GM18951 (cell line): Measurements from ENCODE around the gene KRT7.

ENCODE experiments used
- POLR2A ChIP-seq: IDR thresholded peaks from 4 replicates; pipeline ENCODE4 v1.6.1; 2011; ENCODE audit warnings: mild to moderate bottlenecking; ENCODE audit not compliant: insufficient read length, insufficient read depth; ENCODE audit errors: extremely low read depth
- in situ Hi-C: fragments of 300-500 bp; cut with MboI; formaldehyde crosslinking; loops from one replicate; pipeline ENCODE4 v1.12.0; 2022; ENCODE audit warnings: low sequenced_read_pairs, mixed read lengths, inconsistent platforms; ENCODE audit not compliant: unreplicated experiment

Gene KRT7

DNA sequence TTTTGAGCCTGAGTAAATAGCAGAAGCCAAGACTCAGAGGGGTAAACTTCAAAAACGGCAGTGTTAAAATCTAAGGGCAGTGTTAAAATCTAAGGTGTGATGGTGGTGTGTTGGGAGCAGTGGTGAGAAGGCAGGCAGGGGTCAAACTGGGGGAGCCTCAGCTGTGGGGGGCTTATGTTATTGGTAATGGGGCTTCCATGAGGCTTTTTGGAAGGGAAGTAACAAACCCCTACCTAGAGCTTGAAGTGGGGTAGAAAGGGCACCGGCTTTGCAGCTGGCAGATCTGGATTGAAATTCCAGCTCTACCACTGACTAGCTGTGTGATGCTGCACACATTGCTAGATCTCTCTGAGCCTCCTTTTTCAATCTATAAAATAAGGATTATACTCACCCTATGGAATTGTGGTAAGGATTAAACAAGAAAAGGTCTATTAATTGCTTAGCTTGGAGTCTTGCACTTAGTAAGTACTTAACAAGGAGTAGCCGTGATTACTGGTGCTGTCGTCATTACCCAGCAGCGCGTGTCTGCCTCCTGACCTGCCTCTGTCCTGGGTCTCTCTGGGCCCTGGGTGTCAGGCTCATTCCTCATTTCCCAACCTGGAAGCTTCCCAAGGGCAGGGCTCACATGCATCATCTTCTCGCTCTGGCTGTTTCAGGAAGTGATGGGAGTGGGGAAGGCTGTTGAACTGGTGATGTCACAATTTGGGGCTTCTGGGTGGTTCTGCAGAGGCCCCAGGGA is 22.7 kb upstream of the KRT7 start:
- in situ Hi-C loops = no loop called here
- no peak for TF ChIP-seq POLR2A

DNA sequence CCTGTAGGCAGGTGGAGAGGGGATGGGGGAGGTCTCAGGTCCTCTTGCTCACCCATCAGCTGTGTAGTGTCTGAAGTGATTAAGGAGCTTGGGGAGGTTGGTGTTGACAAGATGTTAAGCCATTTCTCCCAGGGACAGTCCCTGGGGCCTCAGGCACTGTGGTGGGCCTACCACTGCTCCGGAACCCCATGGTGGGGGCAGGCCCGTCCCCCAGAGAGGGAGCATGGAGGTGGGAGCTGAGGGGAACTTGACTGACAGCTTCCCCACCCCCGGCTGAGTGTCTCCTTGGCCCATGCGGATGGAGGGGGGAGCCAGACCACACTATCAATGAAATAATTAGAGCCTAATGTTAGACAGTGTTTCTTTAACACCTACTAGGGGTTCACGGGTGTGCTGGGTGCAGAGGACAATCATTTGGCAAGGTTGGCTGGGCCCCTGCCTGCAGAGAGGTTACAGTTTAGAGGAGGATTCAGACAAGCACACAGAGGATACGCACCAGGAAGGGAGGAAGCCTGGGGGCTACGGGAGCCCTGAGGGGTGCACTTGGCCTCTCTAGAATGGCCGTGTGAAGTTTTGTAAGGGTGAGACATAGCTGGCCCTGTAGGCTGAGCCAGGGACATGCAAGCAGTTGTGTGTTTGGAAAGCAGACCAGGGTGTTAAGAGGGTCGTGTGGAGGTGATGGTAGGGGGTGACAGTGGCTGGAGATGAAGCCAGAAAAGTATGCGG is 22.0 kb upstream of the KRT7 start:
- in situ Hi-C loops = no loop called here
- TF ChIP-seq POLR2A = no peak

DNA sequence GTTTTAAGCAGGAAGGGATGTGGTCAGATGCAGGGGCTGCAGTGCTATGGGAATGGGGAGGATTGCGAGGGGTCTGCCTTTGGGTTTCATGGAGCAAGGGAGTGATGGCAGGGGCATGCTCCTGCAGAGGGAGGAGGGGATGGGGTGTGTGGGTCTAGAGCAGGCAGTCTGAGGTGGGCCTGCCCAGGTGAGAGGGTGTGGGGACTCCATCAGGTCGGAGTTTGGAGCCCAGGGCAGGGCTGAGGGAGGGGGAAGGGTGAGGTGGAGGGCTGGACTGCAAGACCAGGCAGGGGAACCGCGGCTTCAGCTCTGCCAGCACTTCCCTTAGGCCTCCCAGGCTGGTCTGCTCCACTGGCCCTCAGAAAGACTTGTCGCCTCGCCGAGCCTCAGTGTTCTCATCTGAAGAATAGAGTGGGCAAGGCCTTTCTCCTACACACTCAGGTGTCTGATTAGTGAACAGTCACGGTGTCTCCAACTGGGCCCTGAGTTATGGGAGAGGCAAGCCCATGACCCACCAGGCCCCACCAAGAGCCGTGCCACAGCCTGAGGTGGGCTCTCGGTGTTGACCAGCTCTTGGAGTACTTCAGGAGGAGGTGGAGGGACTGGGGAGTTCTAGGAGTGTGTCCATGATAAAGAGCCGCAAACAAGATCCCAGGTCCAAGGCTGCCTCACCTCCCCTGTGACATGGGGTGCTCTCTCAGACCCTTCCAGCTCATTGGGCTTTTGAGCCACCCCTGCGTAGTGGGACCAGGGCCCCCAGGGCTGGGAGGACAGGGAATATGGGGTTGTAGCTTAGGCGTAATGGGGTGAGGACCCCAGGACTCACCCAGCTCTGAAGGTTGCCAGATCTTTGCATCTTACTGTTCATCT is 21.1 kb upstream of the KRT7 start:
- no peak for TF ChIP-seq POLR2A
- in situ Hi-C loops = no loop called here

DNA sequence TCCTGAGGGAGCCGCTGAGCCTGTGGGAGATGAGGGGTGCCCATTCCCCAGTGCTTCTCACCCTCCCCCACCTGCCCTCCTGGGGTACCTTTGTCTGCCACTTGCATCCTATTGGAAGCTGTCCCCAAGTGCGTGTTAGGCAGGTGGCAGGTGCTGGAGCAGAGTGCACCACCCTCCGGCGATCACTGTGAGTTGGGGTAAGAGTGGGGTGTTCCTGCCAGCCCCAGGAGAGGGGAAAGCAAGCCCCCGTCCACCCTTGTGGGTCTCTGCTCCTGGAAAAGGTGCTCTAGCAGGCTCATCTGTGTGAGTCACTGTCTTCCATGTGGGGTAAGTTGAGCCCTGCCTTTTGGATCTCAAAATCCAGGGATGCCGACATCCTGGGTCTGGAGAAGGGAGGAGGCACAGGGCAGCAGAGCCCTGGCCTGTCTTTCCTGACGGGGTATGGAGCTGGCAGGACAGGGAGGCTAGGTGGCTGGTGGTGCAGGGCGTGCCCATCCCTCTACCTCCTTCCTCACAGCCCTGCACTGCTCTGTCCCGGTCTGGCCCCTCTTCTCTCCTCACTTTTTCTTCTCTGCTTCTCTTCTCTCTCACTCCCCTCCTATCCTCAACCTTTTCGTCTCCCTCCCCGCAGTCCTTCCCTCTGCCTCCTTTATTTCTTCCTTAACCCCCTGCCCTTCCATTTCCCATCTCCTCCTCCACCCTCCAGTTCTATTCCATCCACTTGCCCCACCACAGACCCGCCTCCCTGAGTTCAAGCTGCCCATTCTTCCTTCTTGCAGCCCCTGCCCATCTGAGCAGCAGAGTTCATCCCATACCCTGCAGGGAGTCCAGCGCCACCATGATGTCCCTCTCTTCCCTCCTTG is 20.1 kb upstream of the KRT7 start:
- no peak for TF ChIP-seq POLR2A
- in situ Hi-C loops = no loop called here

DNA sequence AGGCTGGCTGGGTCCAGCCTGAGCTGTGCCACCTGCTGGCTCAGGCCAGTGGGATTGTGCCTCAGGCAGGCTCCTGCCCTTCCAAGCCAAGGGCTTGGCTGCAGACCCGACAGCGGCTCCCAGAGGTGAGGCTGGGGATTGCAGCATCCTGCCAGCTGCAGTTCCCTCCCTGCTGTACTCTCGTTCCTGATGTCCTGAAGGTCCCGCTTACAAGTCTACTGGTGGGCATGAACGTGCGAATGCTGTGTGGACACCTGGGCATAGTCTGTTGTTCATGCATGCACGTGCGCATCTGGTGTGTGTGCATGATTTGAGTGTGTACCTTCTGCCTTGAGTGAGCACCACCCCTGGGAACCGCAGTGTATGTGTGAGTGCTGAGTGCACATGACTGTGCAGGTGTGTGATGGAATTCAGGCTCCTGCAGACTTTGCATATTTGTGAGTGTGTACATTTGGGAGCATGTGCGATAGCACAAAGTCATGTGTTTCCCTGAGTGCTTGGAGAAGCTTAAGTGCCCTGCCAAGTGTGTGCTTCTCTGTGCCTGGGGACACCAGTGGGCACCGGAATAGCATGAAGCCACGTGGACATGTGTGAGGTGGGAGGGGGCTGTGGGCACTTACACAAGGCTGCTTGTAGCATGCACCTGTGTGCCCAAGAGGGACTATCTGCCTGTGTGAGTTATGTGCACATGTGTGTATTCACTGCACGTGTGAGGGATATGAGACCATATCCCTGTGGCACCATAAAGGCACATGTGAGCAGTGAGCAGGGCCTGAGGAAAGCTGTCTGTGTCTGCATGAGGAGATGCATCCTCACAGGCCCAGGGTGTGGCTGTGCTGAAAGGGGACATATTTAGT is 19.3 kb upstream of the KRT7 start:
- in situ Hi-C loops = no loop called here
- TF ChIP-seq POLR2A = no peak

DNA sequence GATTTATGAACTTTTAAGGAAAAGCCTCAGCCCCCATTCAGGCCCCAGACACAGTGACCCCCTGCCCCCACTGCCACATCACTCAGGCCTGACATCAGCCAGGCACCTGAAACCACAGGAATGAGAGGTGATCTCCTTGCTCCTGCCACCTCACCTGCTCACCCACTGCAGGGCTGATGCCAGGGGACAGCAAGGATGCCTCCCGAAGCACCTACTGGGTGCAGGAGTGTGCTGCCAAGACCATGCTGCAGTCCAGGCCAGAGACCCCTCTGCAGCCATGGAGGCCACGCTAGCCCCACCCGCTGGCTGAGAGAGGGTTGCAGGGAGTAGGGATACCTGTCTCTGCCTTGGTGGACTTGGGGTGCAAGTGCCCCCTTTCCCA is 18.6 kb upstream of the KRT7 start:
- TF ChIP-seq POLR2A = no peak
- in situ Hi-C loops = no loop called here

DNA sequence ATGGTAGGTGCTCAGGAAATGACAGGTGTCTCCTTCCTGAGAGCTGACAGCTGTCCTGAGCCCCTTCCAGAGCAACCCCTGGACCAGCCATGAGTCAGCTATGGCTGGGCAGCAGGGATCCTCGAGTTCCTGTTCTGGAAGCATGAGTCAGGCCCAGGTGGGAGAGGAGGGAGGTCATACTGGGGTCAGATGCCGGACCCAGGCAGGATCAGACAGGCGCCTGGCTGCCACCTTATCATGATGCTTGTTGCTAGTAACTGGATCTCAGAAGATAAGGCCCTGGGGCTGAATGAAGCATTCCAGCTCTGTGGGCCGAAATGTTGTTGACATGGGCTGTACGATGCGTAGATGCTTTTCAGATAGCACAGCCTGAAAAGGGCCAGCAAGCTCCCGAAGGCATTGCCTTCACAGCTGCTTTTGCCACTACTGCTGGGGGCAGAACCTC is 17.4 kb upstream of the KRT7 start:
- in situ Hi-C loops = no loop called here
- TF ChIP-seq POLR2A = no peak

DNA sequence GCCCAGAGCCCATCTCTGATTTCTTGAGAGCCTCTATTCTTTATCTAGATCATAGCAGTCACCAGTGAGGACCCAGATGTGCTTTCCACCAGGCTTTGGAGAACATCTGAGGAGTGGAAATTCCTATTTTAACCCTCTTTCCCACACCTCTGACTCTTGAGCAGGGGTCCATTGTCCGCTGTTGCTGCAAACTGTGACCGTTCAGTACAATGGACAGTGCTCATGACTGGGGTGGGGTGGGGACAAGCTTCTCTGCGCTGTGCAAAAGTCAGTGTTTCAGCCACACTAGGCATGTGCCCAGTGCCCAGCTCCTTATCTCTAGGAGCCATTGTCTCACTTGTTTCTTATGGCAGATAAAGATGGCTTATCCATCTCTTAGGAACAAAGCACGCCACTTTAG is 16.9 kb upstream of the KRT7 start:
- in situ Hi-C loops = no loop called here
- TF ChIP-seq POLR2A = no peak

DNA sequence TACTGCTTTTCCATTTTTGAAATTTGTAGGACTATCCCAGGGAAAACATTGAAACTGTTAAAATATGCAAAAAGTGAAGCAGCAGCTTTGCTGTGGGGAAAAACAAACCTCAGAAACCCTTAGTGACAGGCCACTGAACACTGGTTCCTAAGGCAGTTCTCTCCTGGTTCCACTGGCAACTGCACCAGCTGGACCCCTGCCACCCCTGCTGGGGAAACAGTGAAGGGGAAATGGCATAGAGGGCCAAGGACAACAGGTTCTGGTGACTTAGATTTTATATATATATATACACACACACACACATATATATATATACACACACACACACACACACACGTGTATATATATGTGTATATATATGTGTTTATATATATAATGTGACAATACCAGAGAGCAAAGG is 16.2 kb upstream of the KRT7 start:
- TF ChIP-seq POLR2A = no peak
- in situ Hi-C loops = no loop called here

DNA sequence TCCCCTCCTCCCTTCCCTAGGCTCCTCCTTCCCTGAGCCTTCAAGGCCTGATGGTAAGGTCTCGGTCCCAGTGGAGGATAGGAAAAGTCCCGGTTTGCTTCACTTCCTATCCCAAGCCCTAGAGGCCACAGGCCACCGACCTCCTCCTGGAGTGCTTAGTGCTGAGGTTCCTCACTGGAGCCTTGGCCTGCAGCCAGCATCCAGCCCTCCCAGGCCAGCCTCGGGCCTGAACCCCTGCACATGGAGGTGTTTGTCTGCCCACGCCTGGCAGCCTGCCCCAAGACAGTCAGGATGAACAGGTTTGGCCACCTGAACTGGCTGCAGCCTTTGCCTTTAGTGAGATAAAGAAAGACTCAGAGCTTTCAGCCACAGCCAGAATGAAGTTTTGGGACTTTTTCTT is 15.8 kb upstream of the KRT7 start:
- TF ChIP-seq POLR2A = no peak
- in situ Hi-C loops = no loop called here

DNA sequence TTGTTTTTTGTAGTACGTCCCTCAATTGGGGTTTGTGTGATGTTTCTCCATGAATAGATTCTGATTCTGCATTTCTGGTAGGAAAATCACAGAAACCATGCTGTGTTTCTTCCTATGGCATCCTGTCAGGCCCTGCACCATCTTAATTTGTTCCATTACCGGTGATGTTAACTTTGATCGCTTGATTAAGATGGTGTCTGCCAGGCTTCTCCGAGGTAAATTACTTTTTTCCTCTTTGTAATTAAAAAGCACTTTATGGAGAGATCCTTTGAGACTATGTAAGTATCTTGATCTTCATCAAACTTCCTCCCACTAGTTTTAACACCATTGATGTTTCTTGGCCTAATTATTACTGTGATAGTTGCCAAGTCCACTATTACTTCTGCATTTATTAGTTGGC is 15.0 kb upstream of the KRT7 start:
- no peak for TF ChIP-seq POLR2A
- in situ Hi-C loops = no loop called here

DNA sequence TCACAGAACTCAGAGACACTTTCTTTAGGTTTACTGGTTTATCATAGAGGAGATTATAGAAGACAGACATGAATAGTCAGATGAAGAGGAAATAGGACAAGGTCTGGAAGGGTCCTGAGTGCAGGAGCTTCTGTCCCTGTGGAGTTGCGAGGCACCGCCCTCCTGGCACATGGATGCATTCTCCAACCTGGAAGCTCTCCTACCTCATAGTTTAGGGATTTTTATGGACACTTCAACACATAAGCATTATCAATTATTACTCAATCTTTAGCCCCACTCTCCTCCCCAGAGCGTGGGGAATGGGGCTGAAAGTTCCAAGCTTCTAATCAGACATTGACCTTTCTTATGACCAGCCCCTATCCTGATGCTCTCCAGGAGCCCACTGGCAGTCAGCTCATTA is 12.6 kb upstream of the KRT7 start:
- no peak for TF ChIP-seq POLR2A
- in situ Hi-C loops = no loop called here
